Activated T-helper 2 cell treated with anti-CD3 and anti-CD28 coated beads, Interferon-gamma antibody, Interleukin-2, Interleukin-4, amounts not matched to agents 10 μg/mL and 5 μg/mL and 100 μg/mL, durations not matched to agents 14 hours and 24 hours and 36 hours (primary cell): ENCODE results near the gene PAGE5. TPM values are rescaled to one million over a fixed set of nuclear protein-coding genes. Genes with fewer than 3 reads are reported as not detected.

Experiments
- DNase-seq: peaks from one replicate; pipeline ENCODE4 v3.0.0; 2021; ENCODE audit warnings: low spot score
- H3K27ac Mint-ChIP-seq: one replicate; pipeline ENCODE4 v1.8.0; 2021; ENCODE audit warnings: mixed read lengths
- H3K27me3 Mint-ChIP-seq: one replicate; pipeline ENCODE4 v1.8.0; 2021; ENCODE audit warnings: low read depth, mixed read lengths
- H3K36me3 Mint-ChIP-seq: one replicate; pipeline ENCODE4 v1.8.0; 2021; ENCODE audit warnings: low read depth, mixed read lengths
- H3K4me1 Mint-ChIP-seq: one replicate; pipeline ENCODE4 v1.8.0; 2021; ENCODE audit warnings: low read depth, mixed read lengths
- H3K4me3 Mint-ChIP-seq: one replicate; pipeline ENCODE4 v1.8.0; 2021; ENCODE audit warnings: low read depth, mild to moderate bottlenecking, moderate library complexity, mixed read lengths
- H3K9me3 Mint-ChIP-seq: one replicate; pipeline ENCODE4 v1.8.0; 2021; ENCODE audit warnings: mixed read lengths
- intact Hi-C: fragments of 100-400 bp; cut with micrococcal nuclease; formaldehyde crosslinking; loops from one replicate; pipeline ENCODE4 v1.15.1; 2023
- total RNA-seq: library from RNA; stranded (reverse); gene quantifications from 2 replicates; pipeline ENCODE4 v1.2.3, GENCODE V29; 2022

The PAGE5 gene, protein sequence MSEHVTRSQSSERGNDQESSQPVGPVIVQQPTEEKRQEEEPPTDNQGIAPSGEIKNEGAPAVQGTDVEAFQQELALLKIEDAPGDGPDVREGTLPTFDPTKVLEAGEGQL
- not detected in 2 replicates for total RNA-seq

DNA sequence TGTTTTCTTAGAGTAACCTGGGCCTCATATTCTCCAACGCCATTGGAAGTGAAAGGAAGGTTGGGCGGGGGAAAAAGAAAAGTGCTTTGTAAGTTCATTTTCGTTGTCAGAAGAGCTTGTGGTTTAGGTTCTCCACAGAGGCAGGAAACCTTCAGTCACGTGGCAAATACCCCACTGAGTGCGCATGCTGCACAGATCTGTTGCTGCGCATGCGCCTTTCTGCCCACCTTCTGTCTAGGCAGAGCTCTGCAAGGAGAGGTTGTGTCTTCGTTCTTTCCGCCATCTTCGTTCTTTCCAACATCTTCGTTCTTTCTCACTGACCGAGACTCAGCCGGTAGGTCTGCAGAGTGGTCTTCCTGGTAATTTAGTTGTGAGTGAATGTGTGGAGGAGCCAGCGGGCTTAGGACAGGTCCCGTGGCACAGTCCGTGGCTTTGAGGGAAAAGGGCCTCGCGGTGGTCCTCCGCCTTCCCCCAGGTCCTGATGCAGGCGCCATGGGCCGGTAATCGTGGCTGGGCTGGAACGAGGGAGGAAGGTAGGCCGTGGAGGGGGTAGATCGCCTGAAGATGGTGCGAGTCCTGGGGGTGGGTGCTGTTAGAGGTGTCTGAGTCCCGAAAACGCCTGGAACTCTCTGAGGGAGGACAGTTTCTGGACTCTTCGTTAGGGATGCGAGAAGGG lies at the start of gene PAGE5:
Gene PAGE5, plus strand, starts transcription at position 228 of the 676 bp plus-strand sequence. CDS start 1,037 bp downstream, outside the sequence.
- intact Hi-C loops, result no loop called here
- Mint-ChIP-seq H3K27ac (no peak within 1 kb of the TSS), H3K27me3 (no peaks in the 10 kb centered on the region), H3K9me3 (no peaks in the 10 kb centered on the region), H3K4me1 (no peaks in the 10 kb centered on the region), H3K4me3 (no peak within 1 kb of the TSS), H3K36me3 (no peaks in the 10 kb centered on the region)
- DNase-seq, result no peak

DNA sequence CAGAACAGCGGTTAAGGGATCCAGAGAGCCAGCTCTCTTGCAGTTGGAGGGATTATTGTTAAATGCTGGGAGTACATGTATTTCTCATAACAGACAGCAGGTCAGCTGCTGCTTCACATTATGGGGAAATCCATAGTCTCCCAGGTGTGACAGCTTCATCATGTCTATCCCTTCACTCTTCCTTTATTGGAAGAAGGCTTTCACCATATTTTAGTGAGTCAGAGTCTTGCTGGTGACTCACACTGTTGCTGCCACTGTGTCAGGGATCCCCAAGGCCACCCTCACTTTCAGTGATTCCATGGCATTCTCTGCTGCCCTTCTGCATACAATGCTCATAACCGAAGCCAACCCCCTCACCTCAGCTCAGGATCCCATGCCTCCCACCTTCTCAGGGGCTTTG lies 32.9 kb upstream of the PAGE5 start:
- H3K27ac Mint-ChIP-seq, result no peak overlapping the region
- H3K27me3 Mint-ChIP-seq, result no peaks in the 10 kb centered on the region
- H3K4me1 Mint-ChIP-seq, result no peaks in the 10 kb centered on the region
- no peak overlapping the region for H3K4me3 Mint-ChIP-seq
- no peaks in the 10 kb centered on the region for H3K36me3 Mint-ChIP-seq
- DNase-seq, result no peak
- intact Hi-C loops, result no loop called here
- H3K9me3 Mint-ChIP-seq, result no peaks in the 10 kb centered on the region

DNA sequence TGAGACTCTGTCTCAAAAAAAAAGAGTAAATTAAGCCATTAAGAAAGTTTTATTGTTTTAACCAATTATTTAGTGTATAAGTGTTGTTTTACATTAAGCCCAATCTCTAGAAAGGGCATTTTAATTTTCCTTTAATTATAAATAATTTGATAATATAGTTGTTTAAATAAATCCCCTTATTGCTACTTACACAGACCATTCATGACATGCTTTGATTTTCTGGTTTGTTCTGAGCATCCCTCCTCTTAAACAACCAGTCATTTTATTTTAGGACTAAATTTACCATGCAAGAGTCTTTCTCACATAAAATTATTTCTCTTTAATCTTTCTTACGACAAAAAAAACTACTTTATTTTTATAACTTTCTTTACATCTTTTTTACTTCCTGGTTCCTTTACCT lies 23.5 kb upstream of the PAGE5 start:
- no peak overlapping the region for H3K27ac Mint-ChIP-seq
- H3K4me3 Mint-ChIP-seq, result no peak overlapping the region
- intact Hi-C loops, result no loop called here
- DNase-seq, result no peak
- H3K36me3 Mint-ChIP-seq, result no peaks in the 10 kb centered on the region
- H3K27me3 Mint-ChIP-seq, result no peaks in the 10 kb centered on the region
- no peaks in the 10 kb centered on the region for H3K9me3 Mint-ChIP-seq
- H3K4me1 Mint-ChIP-seq, result no peaks in the 10 kb centered on the region

DNA sequence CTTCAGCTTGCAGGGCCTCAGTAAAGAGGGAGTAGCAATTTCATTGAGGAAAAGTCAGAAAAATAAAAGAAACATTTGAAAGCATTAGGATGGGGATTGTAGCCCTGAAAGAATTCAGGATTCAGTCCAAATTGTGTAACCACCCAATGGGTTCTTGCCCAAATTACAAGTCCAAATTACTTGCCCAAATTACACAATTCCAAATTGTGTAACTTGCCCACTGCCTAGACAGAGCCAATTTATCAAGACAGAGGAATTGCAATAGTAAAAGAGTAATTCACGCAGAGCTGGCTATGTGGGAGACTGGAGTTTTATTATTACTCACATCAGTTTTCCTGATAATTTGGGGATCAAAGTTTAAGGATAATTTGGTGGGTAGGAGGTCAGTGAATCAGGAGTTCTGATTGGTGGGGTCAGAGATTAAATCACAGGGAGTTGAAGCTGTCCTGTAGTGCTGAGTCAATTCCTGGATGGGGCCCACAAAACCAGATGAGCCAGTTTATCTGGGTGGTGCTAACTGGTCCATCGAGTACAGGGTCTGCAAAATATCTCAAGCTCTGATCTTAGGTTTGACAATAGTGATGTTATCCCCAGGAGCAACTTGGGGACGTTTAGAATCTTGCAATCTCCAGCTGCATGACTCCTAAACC lies 18.1 kb upstream of the PAGE5 start:
- no peaks in the 10 kb centered on the region for H3K4me1 Mint-ChIP-seq
- DNase-seq, result no peak
- no peak overlapping the region for H3K4me3 Mint-ChIP-seq
- no peaks in the 10 kb centered on the region for H3K9me3 Mint-ChIP-seq
- intact Hi-C loops, result no loop called here
- H3K36me3 Mint-ChIP-seq, result no peaks in the 10 kb centered on the region
- no peaks in the 10 kb centered on the region for H3K27me3 Mint-ChIP-seq
- H3K27ac Mint-ChIP-seq, result no peak overlapping the region

DNA sequence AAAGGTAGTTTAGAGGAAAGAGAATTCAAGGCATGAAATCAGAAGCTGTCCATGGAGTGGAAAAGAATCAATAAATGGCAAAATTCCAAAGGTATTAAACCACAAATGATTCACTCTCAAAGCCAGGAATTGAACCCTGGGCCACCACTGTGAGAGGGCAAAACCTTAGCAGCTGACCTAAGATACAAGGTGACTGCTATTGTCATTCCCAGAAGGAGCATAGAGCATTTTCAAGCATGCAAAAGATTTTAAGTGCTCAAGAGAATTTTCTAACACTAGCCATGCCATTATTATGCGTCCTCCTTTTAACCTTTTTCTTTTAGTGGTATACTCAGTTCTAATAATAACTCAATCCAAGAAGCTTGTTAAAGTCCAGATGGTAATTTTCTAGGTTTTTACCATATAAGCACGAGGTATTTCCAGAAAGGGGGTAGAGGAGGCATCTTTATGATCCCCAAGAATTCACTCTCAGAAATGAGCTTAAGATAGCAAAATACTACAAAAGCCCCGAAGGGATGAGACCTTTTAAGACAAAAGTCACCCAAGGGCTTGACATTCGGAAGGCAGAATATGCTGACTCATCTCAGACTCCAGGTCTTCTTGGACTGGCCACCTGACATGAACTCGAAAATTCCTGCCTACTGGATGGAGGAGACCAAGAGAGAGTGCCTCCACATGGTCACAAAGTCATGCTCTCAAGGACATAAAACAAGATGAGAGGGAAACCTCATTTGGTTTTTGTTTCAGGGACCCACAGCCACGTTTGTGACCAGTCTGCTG lies 13.8 kb upstream of the PAGE5 start:
- H3K4me3 Mint-ChIP-seq, result no peak overlapping the region
- no peaks in the 10 kb centered on the region for H3K9me3 Mint-ChIP-seq
- intact Hi-C loops, result no loop called here
- H3K27ac Mint-ChIP-seq, result no peak overlapping the region
- no peaks in the 10 kb centered on the region for H3K27me3 Mint-ChIP-seq
- no peak for DNase-seq
- H3K4me1 Mint-ChIP-seq, result no peaks in the 10 kb centered on the region
- H3K36me3 Mint-ChIP-seq, result no peaks in the 10 kb centered on the region

DNA sequence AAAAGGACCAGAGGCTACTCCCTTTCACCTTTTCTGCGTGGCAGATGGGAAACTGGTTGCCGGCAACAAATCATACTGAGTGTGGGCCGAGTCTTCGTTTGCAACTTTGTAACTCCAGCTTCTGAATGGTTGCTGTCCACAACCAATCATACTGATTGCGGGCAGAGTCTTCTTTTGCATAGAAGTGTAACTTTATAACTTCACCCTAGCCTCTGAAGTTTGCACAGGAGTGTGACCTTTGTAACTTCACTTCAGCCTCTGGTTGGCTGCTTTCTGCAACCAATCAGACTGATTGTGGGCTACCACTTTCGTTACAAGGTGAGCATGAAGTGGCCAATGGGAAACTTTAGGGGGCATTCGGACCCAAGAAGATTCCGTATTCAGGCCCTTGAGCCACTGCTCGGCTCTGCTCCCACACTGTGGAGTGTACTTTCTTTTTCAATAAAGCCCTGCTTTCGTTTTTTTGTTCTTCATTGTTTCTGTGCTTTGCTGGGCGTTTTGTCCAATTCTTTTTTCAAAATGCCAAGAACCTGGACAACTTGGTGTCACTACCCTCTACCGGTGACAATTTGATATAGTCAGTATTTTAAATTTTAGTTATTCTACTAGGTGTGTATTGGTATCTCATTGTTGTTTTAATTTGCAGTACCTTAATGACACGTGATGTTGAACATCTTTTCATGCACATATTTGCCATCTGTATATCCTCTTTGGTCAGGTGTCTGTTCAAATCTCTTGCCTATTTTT lies 9.0 kb upstream of the PAGE5 start:
- intact Hi-C loops, result no loop called here
- H3K9me3 Mint-ChIP-seq, result no peaks in the 10 kb centered on the region

DNA sequence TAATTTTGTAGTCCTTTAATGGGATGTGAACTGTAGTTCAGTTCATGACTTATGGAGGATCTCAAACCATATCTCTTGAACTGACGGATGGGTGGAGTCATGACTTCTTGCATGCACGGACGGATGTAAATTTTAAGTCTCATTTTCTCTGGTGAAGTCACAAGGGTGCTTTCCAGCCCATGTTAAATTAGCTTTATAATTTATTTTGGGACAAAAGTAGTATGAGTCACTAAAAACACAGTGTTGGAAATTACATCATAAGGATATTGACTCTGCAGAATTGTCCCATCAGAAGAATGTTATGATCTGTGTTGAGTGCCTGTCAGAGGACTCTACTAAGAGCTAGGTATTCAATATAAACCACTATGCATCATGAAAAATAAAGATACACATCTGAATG lies 6.8 kb upstream of the PAGE5 start:
- no peak for DNase-seq
- H3K9me3 Mint-ChIP-seq, result no peaks in the 10 kb centered on the region
- H3K27me3 Mint-ChIP-seq, result no peaks in the 10 kb centered on the region
- intact Hi-C loops, result no loop called here
- H3K4me3 Mint-ChIP-seq, result no peak overlapping the region
- H3K4me1 Mint-ChIP-seq, result no peaks in the 10 kb centered on the region
- no peaks in the 10 kb centered on the region for H3K36me3 Mint-ChIP-seq
- H3K27ac Mint-ChIP-seq, result no peak overlapping the region

More for the DNA sequence above, 9.0 kb upstream of the PAGE5 start:
- no peak overlapping the region for H3K4me3 Mint-ChIP-seq
- H3K27ac Mint-ChIP-seq, result no peak overlapping the region
- no peaks in the 10 kb centered on the region for H3K4me1 Mint-ChIP-seq
- H3K36me3 Mint-ChIP-seq, result no peaks in the 10 kb centered on the region
- no peaks in the 10 kb centered on the region for H3K27me3 Mint-ChIP-seq
- DNase-seq, result no peak

DNA sequence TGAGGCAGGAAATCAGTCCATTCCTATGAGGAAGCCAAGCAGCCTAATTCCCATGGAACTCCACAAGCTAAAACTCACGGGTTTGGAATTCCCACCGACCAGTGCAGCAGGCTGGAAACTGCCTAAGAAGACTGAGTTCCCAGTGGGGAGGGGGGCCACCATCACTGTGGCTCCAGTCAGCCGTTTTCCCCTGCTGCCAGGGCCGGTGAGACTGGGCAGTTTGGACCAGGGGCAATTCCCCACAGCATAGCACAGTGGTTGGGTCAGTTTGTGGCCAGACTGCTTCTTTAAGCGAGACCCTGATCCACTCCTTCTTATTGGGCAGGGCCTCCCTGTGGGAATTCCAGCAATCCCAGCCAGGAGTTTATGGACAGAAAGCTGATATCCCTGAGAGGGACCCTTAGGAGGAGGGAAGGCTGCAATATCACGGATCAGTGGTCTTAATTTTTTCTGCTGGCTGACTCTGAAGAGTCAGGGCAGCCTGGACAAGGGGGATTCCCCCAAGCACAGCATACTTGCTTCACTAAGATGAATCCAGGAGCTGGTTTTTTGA lies 20.7 kb downstream of the PAGE5 start:
- Mint-ChIP-seq H3K27me3 (no peaks in the 10 kb centered on the region), H3K36me3 (no peaks in the 10 kb centered on the region), H3K4me1 (no peaks in the 10 kb centered on the region), H3K27ac (no peak overlapping the region), H3K4me3 (no peak overlapping the region), H3K9me3 (no peaks in the 10 kb centered on the region)
- no peak for DNase-seq
- intact Hi-C loops, result no loop called here

DNA sequence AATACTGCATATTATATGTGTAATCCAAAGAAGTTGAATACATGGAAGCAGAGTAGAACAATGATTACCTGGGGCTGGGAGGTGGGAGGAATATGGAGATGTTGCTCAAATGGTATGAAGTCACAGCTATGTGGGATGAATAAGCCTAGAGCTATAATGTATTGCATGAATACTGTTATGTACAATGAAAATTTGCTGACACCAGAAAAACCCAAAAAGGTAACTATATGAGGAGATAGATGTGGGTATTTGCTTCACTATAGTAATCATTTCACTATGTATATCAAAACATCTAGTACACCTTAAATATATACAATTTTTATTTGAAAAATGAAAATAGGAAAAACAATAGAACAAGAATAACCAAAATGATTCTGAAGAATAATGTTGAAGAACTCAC lies 33.4 kb downstream of the PAGE5 start:
- Mint-ChIP-seq H3K4me1 (no peaks in the 10 kb centered on the region), H3K4me3 (no peak overlapping the region), H3K36me3 (no peaks in the 10 kb centered on the region), H3K9me3 (no peaks in the 10 kb centered on the region), H3K27ac (no peak overlapping the region), H3K27me3 (no peaks in the 10 kb centered on the region)
- DNase-seq, result no peak
- intact Hi-C loops, result no loop called here

DNA sequence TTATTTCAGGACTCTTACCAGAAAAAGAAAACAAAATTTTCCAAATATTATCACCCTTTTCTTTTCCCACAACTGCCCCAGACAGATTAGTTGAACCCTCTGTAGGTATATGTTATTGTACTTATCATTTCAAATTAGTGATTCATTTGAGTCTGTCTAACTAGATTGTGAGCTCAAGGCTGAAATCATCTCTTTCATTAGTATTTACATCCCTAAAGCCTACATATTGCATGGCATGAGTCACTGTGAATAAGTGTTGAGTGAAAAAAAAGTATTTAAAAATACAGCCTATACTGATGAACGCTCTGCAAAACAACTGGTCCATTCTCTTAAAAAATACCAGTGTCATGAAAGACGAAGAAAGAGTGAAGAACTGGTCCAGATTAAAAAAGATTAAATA lies 40.7 kb downstream of the PAGE5 start:
- Mint-ChIP-seq H3K4me3 (no peak overlapping the region), H3K4me1 (no peaks in the 10 kb centered on the region), H3K27ac (no peak overlapping the region), H3K27me3 (no peaks in the 10 kb centered on the region), H3K9me3 (no peaks in the 10 kb centered on the region), H3K36me3 (no peaks in the 10 kb centered on the region)
- no peak for DNase-seq
- intact Hi-C loops, result no loop called here

DNA sequence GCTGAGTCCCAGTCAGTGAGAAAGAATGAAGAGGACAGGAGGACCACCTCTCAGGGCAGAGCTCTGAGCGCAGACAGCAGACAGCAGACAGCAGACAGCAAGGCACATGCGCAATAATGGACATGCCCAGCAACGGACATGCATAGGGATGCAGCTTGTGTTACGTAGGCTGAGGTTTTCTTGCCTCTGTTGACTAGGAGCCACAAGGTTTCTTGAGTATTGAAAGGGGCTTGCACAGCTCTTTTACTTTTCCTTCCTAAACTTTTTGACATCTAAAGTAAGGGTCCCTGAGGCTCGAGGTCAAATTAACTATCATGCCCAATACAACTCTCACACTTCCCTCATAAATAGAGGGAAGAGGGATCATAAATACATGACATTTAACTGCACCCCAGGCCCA lies 44.7 kb downstream of the PAGE5 start, which contains the start of gene PAGE3:
Gene PAGE3, minus strand, starts transcription at position 101 of the 400 bp plus-strand sequence. CDS start 1,013 bp downstream, outside the sequence.
- H3K4me3 Mint-ChIP-seq, result no peak within 1 kb of the TSS
- no peaks in the 10 kb centered on the region for H3K4me1 Mint-ChIP-seq
- H3K27ac Mint-ChIP-seq, result no peak within 1 kb of the TSS
- H3K36me3 Mint-ChIP-seq, result no peaks in the 10 kb centered on the region
- DNase-seq, result no peak
- no peaks in the 10 kb centered on the region for H3K27me3 Mint-ChIP-seq
- intact Hi-C loops, result no loop called here
- H3K9me3 Mint-ChIP-seq, result no peaks in the 10 kb centered on the region
